AG04450 (cell line): ENCODE data around the gene MFSD2A. TPM values are rescaled to one million over a fixed set of nuclear protein-coding genes. Genes with fewer than 3 reads are reported as not detected.

Source experiments
- CTCF ChIA-PET: fragments of 300-600, 350-600 bp; formaldehyde crosslinking; extraction: SDS; loops from one replicate; lab custom pipeline; 2022; ENCODE audit warnings: antibody characterized with exemption, inconsistent platforms; lab: Charles Lee
- POLR2A ChIA-PET: fragments of 350-600 bp; formaldehyde crosslinking; extraction: SDS; loops from one replicate; lab custom pipeline; 2021; ENCODE audit warnings: antibody characterized with exemption, inconsistent platforms; lab: Yijun Ruan, JAX
- DNase-seq: peaks from one replicate; pipeline ENCODE4 v3.0.0-alpha.2; 2011; ENCODE audit warnings: low read depth, low spot score
- H3K27ac ChIP-seq: one replicate; pipeline ENCODE4 v1.5.1; 2012; ENCODE audit warnings: low read depth, low read length, control low read depth
- H3K27me3 ChIP-seq: one replicate; pipeline ENCODE4 v1.6.0; 2012; ENCODE audit warnings: low read length; ENCODE audit not compliant: control insufficient read depth, insufficient read depth
- H3K4me3 ChIP-seq: 2 replicates; pipeline ENCODE4 v1.5.1; 2011; ENCODE audit warnings: mild to moderate bottlenecking, low read depth, low read length, control low read depth
- H3K9me3 ChIP-seq: 2 replicates; pipeline ENCODE4 v1.5.1; 2012; ENCODE audit warnings: low read length; ENCODE audit not compliant: control insufficient read depth, insufficient read depth
- polyA plus RNA-seq: library from polyadenylated mRNA; depleted of rRNA; stranded (reverse); fragments of >200 nt; gene quantifications from 2 replicates; pipeline ENCODE4 v1.2.3, GENCODE V29; 2011
- TF ChIP-seq, protein P1 (sequence below): IDR thresholded peaks from 2 replicates; pipeline ENCODE4 v1.5.1; 2011; ENCODE audit warnings: low read depth, low read length, control low read depth, inconsistent platforms

The MFSD2A gene
- polyA plus RNA-seq, 1 experiment: 1.6 TPM

DNA sequence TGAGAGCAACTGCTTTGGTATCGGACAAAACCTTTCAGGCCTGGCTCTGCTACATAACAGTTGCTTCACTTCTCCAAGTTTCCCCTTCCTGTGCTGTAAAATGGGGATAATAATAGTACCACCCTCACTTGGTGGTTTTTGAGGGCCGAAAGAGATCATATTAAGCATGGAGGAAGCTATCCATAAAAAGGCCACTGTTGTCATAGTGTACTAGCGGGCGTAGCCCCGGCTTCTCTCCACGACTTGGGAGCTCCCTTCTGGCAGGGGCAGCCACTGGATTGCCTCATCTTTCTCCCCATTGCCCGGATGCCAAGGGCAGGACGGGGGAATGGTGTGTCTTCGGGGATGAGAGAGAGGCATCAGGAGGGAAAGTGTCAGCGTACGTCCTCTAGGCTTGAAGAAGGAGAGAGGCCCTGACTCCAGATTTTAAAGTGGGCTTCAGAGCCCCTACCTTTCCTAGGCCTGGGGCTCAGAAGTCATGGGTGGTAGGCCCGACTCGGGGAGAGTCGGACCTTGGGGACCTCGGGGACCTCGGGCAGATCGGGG lies 548 bp upstream of the MFSD2A start:
- Histone ChIP-seq H3K9me3 (no peaks in the 10 kb centered on the region; the same call in 1 of the 2 replicates), H3K4me3 (peak overlapping the region; percentile 70), H3K27me3 (no peaks in the 10 kb centered on the region), H3K27ac (no peak overlapping the region)
- ChIA-PET CTCF (interaction anchor here (1.0 to 1.9 kb wide), 3 partner anchors 20 to 78 kb away, joined by 3 to 7 read pairs (median 3); no protein-coding TSS in a partner anchor), POLR2A (interaction anchor here (1.0 to 2.1 kb wide), 3 partner anchors 61 to 118 kb away, joined by 3 to 7 read pairs (median 6); partner anchors contain the start of gene CAP1)
- TF ChIP-seq, protein P1, sequence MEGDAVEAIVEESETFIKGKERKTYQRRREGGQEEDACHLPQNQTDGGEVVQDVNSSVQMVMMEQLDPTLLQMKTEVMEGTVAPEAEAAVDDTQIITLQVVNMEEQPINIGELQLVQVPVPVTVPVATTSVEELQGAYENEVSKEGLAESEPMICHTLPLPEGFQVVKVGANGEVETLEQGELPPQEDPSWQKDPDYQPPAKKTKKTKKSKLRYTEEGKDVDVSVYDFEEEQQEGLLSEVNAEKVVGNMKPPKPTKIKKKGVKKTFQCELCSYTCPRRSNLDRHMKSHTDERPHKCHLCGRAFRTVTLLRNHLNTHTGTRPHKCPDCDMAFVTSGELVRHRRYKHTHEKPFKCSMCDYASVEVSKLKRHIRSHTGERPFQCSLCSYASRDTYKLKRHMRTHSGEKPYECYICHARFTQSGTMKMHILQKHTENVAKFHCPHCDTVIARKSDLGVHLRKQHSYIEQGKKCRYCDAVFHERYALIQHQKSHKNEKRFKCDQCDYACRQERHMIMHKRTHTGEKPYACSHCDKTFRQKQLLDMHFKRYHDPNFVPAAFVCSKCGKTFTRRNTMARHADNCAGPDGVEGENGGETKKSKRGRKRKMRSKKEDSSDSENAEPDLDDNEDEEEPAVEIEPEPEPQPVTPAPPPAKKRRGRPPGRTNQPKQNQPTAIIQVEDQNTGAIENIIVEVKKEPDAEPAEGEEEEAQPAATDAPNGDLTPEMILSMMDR: no peak
- DNase-seq: no peak

DNA sequence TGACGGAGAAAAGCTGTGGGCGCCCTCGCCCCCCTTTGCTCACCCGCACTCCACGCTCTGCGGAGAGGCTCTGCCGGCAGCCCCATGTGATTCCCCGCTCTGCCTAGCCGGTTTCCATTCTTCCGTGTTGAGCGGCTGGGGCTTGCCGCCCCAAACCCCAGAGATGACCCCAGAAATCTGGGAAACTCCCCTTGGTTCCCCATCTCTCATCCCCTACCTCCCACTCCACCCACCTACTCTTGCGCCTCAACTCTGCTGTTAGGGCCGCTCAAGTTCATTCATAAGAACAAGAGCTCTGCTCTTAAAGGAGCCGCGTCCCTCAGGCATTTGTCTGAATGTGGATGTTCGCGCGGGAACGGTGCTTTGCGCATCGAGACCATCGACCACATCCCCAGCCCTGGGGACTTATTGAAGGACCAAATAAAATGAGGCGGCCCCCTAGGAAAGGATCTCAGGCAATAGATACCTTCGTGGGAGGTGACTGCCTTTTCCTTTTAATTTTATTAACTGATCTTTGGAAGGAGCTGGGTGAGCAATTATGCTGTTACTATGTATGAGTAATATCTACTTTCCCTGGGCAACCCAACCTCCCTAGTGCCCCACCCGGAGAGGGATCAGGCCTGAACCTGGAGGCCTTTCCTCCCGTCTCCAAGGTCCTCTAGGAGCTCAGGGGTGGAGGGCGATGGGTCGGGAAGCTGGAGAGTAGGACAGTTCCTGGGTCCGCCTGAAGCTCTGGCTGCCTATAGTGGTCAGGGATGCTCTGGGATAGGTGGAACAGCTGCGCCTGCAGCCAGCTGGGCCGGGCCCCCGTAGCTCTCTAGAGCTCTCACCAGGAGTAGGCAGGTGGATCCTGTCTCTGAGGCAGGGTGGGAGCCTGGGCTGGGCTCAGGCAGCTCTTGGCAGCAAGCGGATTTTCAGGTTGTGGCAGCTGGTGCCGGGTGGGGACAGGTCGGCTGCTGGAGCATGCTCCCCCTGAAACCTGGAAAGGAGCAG lies 898 bp downstream of the MFSD2A start:
- Histone ChIP-seq H3K27me3 (no peaks in the 10 kb centered on the region), H3K4me3 (peak overlapping the region; percentile 70), H3K9me3 (no peaks in the 10 kb centered on the region; the same call in 1 of the 2 replicates), H3K27ac (peak overlapping the region; percentile 39)
- no peak for DNase-seq
- POLR2A ChIA-PET: interaction anchor here (0.6 to 2.1 kb wide), 11 partner anchors 21 to 158 kb away, joined by 3 to 23 read pairs (median 4); partner anchors contain the start of gene CAP1
- CTCF ChIA-PET: interaction anchor here (0.6 to 1.9 kb wide), 5 partner anchors 18 to 236 kb away, joined by 5 to 12 read pairs (median 6); no protein-coding TSS in a partner anchor
- TF ChIP-seq, protein P1: no peak

DNA sequence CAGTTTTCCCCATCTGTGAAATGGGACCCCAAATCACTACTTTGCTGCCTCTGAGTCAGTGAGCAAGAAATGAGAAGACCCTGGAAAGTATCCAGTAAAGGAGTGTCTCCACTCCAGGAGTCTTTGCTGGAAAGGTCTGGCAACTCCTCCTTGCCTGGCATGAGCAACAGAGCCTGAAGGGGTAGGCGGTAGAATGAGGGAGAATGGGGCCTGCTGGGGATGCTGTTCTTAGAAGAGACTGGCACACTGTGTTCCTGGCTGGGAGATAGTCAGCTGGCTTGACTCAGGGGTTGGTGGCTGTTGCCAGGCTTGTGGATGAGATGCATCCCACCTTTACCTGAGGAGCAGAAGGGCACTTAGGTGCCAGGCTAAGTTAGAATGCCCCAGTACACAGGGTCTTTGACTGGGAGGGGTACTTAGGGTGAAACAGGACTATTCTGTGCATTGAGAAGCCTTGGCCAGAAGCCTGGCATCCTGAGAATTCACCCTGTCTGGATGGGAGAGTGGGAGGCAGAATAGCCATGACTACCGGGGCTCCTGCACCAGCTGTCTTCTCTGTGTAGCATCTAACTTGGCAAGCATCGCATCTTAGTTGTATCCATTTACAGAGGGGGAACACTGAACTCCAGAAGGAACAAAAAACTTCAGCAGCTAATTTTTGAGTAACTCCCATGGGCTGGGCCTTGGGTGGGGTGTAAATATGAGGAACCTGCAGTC lies 2.5 kb downstream of the MFSD2A start:
- H3K27ac ChIP-seq: no peak overlapping the region
- POLR2A ChIA-PET: no interaction called here
- TF ChIP-seq, protein P1: no peak
- H3K4me3 ChIP-seq: no peak overlapping the region
- DNase-seq: no peak
- CTCF ChIA-PET: interaction anchor here (0.5 to 2.5 kb wide), 7 partner anchors 17 to 140 kb away, joined by 3 to 12 read pairs (median 4); no protein-coding TSS in a partner anchor
- no peaks in the 10 kb centered on the region; the same call in 1 of the 2 replicates for H3K9me3 ChIP-seq
- no peaks in the 10 kb centered on the region for H3K27me3 ChIP-seq

DNA sequence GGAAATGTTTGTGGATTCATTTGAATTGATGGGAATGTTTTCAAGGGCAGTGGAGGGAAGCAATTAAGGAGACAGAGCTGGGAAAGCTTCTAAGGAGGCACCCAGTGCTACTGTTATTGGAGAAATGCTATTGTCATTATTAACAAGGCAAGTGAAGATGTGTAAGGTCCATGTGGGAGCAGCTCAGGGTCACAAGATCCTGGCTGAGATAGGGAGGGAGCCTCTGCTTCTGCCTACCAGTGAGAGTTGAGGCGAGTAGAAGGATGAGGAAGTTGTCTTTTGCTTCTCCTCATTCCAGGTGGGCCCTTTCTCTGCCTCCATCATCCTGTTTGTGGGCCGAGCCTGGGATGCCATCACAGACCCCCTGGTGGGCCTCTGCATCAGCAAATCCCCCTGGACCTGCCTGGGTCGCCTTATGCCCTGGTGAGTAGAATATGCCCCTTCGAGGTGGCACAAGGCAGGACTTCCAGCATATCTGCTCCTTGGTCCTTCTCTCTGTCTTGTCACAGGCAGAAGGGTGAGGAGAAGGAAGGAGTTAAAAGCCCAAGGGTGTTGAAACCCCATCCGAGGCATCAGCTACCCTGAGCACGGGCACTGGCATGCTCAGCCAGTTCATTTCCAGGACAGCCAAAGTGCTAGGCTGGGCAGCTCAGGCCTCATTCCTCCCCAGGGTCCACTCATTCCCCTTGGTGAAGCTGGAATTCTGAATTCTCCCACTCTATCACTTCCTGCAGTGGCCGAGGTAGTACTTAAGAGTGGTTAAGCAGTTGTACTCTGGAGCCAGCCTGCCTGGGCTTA lies 3.7 kb downstream of the MFSD2A start:
- ChIA-PET CTCF (interaction anchor here (0.6 to 2.5 kb wide), 5 partner anchors 15 to 141 kb away, joined by 3 to 12 read pairs (median 4); no protein-coding TSS in a partner anchor), POLR2A (no interaction called here)
- Histone ChIP-seq H3K4me3 (no peak overlapping the region), H3K9me3 (no peaks in the 10 kb centered on the region; the same call in 1 of the 2 replicates), H3K27ac (no peak overlapping the region), H3K27me3 (no peaks in the 10 kb centered on the region)
- TF ChIP-seq, protein P1: no peak
- DNase-seq: no peak
